Measurements from ENCODE around the gene FRS3. TPM values are rescaled to one million over a fixed set of nuclear protein-coding genes. Genes with fewer than 3 reads are reported as not detected.

The FRS3 gene
- total and polyA plus RNA-seq, 9 of the 15 experiments (the other 6 are each of a cell fraction or from before 2014, with no cell fraction given): 0.03 to 3.7 (median 1.6) TPM

DNA sequence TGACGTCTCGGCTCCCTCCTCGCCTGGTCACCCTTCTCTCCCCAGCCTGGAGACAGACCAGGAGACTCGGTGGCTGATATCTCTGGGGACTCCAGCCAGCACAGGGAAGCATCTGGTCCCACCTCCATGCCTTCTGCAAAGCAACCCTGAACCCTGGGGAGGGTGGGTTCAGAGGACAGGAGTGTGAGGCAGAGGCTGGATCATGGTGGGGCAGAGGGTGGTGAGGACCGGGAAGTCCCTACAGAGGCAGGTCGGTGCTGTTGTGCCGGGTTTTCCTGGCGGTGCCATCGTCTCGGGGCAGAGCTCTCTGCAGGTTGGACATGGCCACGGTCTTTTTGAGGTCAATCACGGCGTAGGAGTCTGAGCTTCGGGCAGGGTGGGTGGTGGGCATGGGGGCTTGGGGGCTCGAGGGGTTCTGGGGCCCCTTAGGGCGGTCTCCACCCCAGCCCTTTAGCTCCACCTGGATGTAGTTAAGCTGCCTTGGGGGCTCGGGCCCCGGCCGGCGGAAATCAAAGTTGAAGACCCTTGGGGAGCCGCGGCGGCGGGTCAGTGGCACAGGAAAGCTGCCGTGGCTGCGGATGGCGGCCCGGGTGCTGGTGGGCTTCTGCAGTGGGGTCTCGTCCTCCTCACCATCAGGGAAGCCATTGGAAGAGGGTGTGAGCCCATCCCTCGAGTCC is 9.2 kb downstream of the FRS3 start (continued):
- TF ChIP-seq ATF3 (IDR thresholded peaks at IDR 0.05): no peak
- TF ChIP-seq ATF3 (CRISPR knock-in tag; conservative IDR thresholded peaks at IDR 0.05): no peak
- no peak for TF ChIP-seq ZNF347 (CRISPR knock-in tag; IDR thresholded peaks at IDR 0.05; ENCODE audit: low read depth)
- TF ChIP-seq, protein P1, sequence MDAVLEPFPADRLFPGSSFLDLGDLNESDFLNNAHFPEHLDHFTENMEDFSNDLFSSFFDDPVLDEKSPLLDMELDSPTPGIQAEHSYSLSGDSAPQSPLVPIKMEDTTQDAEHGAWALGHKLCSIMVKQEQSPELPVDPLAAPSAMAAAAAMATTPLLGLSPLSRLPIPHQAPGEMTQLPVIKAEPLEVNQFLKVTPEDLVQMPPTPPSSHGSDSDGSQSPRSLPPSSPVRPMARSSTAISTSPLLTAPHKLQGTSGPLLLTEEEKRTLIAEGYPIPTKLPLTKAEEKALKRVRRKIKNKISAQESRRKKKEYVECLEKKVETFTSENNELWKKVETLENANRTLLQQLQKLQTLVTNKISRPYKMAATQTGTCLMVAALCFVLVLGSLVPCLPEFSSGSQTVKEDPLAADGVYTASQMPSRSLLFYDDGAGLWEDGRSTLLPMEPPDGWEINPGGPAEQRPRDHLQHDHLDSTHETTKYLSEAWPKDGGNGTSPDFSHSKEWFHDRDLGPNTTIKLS (IDR thresholded peaks at IDR 0.05; ENCODE audit: borderline replicate concordance, low read depth): no peak
- TF ChIP-seq PHF21A (IDR thresholded peaks at IDR 0.05; ENCODE audit: borderline replicate concordance, low read depth): no peak

DNA sequence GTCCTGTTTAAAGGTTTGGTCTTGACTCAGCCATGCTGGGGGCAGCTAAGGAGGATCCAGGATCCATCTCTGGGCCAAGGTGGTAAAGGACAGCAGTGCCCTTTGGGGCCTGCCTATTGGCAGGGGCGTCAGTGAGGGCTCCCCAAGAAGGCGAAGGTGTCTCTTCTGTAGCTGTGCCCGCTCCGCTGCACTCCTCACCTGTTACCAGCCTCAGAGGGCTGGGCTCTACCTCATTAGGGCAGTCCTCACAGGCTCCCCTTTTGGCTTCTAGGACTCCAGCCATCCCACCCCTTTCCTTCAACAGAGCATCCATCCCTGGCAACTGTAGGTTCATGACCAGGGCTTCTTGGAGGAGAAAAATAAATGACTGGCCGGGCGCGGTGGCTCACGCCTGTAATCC is 10.3 kb downstream of the FRS3 start:
- H3K27ac ChIP-seq (ENCODE audit: extremely low read depth, low read depth, low read length): no peak overlapping the region; the same call in 2 of the 3 replicates
- WGBS (ENCODE audit: insufficient coverage, low coverage, missing lambda C conversion rate): 91% methylated on average over 7 of the region's 8 CpGs
- no peak overlapping the region for H3K4me2 ChIP-seq (ENCODE audit: insufficient read depth, low read length)
- no peaks in the 10 kb centered on the region for H3K9me3 ChIP-seq (replicated peaks; ENCODE audit: control insufficient read depth, insufficient read depth, low read depth, low read length)
- no peak overlapping the region for H3K4me3 ChIP-seq
- TF ChIP-seq, protein P2, sequence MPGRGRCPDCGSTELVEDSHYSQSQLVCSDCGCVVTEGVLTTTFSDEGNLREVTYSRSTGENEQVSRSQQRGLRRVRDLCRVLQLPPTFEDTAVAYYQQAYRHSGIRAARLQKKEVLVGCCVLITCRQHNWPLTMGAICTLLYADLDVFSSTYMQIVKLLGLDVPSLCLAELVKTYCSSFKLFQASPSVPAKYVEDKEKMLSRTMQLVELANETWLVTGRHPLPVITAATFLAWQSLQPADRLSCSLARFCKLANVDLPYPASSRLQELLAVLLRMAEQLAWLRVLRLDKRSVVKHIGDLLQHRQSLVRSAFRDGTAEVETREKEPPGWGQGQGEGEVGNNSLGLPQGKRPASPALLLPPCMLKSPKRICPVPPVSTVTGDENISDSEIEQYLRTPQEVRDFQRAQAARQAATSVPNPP (IDR thresholded peaks at IDR 0.05; ENCODE audit: borderline replicate concordance, insufficient read depth, insufficient read length): no peak
- no peak for TF ChIP-seq DPF2 (IDR thresholded peaks at IDR 0.05)
- no TSS peak for BruUV-seq (replicated peaks)
- H3K36me3 ChIP-seq (ENCODE audit: control insufficient read depth, insufficient read depth, low read length): peaks cover 10% of the 10 kb centered on the region; the same call in 2 of the 3 replicates
- H2AFZ ChIP-seq (ENCODE audit: low read depth, low read length): no peak overlapping the region
- H3K79me2 ChIP-seq (ENCODE audit: control insufficient read depth, insufficient read depth, low read length): no peaks in the 10 kb centered on the region
- H3K9me1 ChIP-seq (ENCODE audit: control insufficient read depth, insufficient read depth, low read length): no peaks in the 10 kb centered on the region
- H4K20me1 ChIP-seq (replicated peaks; ENCODE audit: control insufficient read depth, insufficient read depth, low read length): no peaks in the 10 kb centered on the region
- intact Hi-C loops (cut with micrococcal nuclease): no loop called here
- DNase-seq (ENCODE audit: extremely low read depth in 1 of 4, low spot score in 3 of 4) (no peak), ATAC-seq (no peak), FAIRE-seq (no peak)
- no peaks in the 10 kb centered on the region for H3K27me3 ChIP-seq (ENCODE audit: control insufficient read depth in 2 of 2, insufficient read depth in 2 of 2, low read length in 2 of 2)
- CTCF ChIA-PET (ENCODE audit: low intra/inter-chr PET ratio): no interaction called here
- in situ Hi-C loops (cut with MboI): loop anchor here (5.0 kb wide), 1 partner anchor 72 kb away; no protein-coding TSS in a partner anchor
- peak overlapping the region in 1 of 2 experiments; percentile 86; a peak in 2 of 4 replicates for H3K9ac ChIP-seq (ENCODE audit: insufficient read depth in 1 of 2, low read depth in 2 of 2, low read length in 2 of 2)
- POLR2A ChIA-PET: interaction anchor here (0.6 to 1.4 kb wide), 8 partner anchors 16 to 396 kb away, joined by 3 to 6 read pairs (median 4); no protein-coding TSS in a partner anchor
- peaks cover 33 to 37% of the 10 kb centered on the region in 2 experiments for H3K4me1 ChIP-seq (replicated peaks in 1 of 2; ENCODE audit: control insufficient read depth in 2 of 2, insufficient read depth in 2 of 2, low read length in 2 of 2)

Data from K562 (cell line).